Glutamatergic neuron (in vitro differentiated cells): ENCODE data around the gene ABCG1. TPM values are rescaled to one million over a fixed set of nuclear protein-coding genes. Genes with fewer than 3 reads are reported as not detected.

Experiments
- DNase-seq: peaks from one replicate; pipeline ENCODE4 v3.0.0; 2022
- H3K27ac Mint-ChIP-seq: one replicate; pipeline ENCODE4 v1.8.0; 2020; ENCODE audit warnings: mild to moderate bottlenecking, mixed read lengths, inconsistent platforms; ENCODE audit not compliant: unreplicated experiment
- H3K27me3 Mint-ChIP-seq: one replicate; pipeline ENCODE4 v1.8.0; 2020; ENCODE audit warnings: mild to moderate bottlenecking, moderate library complexity, mixed read lengths, inconsistent platforms; ENCODE audit not compliant: unreplicated experiment
- H3K36me3 Mint-ChIP-seq: one replicate; pipeline ENCODE4 v1.8.0; 2020; ENCODE audit warnings: mild to moderate bottlenecking, mixed read lengths, inconsistent platforms; ENCODE audit not compliant: unreplicated experiment
- H3K4me1 Mint-ChIP-seq: one replicate; pipeline ENCODE4 v1.8.0; 2020; ENCODE audit warnings: mild to moderate bottlenecking, low read depth, mixed read lengths, inconsistent platforms; ENCODE audit not compliant: unreplicated experiment
- H3K4me3 Mint-ChIP-seq: one replicate; pipeline ENCODE4 v1.8.0; 2020; ENCODE audit warnings: mild to moderate bottlenecking, mixed read lengths, inconsistent platforms; ENCODE audit not compliant: unreplicated experiment
- H3K9me3 Mint-ChIP-seq: one replicate; pipeline ENCODE4 v1.8.0; 2020; ENCODE audit warnings: mild to moderate bottlenecking, moderate library complexity, mixed read lengths, inconsistent platforms; ENCODE audit not compliant: unreplicated experiment
- total RNA-seq: library from RNA; stranded (reverse); fragmentation: NEBNext Ultra II Directional; extraction: Animal tissue kit (Norgen Biotek cat#: 25700); gene quantifications from one replicate; pipeline ENCODE4 v1.2.1, GENCODE V29; 2021; ENCODE audit not compliant: unreplicated experiment
- TF ChIP-seq, protein P1 (sequence below): fragments of 200-600 bp; sonication (generic); IDR thresholded peaks from one replicate; pipeline ENCODE4 v1.5.0; 2021; ENCODE audit not compliant: partially characterized antibody, unreplicated experiment

The ABCG1 gene
- total RNA-seq, 1 donor from 2014 or later: 31.9 TPM

DNA sequence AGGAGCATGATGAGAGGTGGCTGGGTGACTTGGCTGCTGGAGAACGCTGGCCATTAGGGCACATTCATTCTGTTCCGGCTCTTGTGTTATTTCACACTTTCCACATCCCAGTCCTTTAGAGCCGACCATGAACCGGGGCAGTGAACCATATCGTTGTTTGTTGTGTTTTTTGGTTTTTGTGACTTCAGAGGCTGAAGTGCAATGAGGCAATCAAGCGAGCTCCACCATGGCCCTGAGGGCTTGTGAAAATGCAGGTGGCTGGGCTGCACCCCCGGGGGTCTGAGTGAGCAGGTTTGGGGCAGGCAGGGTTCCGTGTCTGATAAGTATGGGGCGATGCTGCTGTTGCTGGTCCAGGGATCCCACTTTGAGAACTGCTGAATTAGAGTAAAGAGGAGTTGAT, 23.7 kb downstream of the ABCG1 start:
- TF ChIP-seq, protein P1, sequence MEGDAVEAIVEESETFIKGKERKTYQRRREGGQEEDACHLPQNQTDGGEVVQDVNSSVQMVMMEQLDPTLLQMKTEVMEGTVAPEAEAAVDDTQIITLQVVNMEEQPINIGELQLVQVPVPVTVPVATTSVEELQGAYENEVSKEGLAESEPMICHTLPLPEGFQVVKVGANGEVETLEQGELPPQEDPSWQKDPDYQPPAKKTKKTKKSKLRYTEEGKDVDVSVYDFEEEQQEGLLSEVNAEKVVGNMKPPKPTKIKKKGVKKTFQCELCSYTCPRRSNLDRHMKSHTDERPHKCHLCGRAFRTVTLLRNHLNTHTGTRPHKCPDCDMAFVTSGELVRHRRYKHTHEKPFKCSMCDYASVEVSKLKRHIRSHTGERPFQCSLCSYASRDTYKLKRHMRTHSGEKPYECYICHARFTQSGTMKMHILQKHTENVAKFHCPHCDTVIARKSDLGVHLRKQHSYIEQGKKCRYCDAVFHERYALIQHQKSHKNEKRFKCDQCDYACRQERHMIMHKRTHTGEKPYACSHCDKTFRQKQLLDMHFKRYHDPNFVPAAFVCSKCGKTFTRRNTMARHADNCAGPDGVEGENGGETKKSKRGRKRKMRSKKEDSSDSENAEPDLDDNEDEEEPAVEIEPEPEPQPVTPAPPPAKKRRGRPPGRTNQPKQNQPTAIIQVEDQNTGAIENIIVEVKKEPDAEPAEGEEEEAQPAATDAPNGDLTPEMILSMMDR: no peak
- H3K27me3 Mint-ChIP-seq: peaks cover 5% of the 10 kb centered on the region
- no peak overlapping the region for H3K4me3 Mint-ChIP-seq
- no peak for DNase-seq
- H3K27ac Mint-ChIP-seq: no peak overlapping the region
- H3K36me3 Mint-ChIP-seq: no peaks in the 10 kb centered on the region
- H3K4me1 Mint-ChIP-seq: peaks cover 21% of the 10 kb centered on the region
- peaks cover 8% of the 10 kb centered on the region for H3K9me3 Mint-ChIP-seq

DNA sequence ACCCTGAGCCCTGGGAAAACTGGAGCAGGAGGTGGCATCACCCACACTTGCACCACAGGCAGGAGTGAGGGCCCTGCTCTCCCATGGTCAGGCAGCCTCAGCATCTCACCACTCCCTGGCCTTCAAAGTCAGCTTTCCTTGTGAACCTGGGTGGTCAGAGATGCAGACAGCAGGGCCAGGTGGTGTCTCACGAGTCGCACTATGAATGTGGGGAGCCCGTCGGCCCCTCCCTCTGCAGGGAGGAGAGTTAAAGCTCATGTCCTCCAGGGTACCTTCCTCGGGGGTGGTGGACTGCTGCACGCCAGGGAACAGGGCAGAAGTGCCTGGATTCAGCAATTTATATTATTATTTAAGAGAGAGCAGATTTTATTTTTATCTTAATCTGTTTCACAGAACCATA, 24.1 kb downstream of the ABCG1 start:
- no peak for DNase-seq
- Mint-ChIP-seq H3K9me3 (peaks cover 8% of the 10 kb centered on the region), H3K27me3 (peaks cover 5% of the 10 kb centered on the region), H3K27ac (no peak overlapping the region), H3K4me1 (peaks cover 24% of the 10 kb centered on the region), H3K36me3 (no peaks in the 10 kb centered on the region), H3K4me3 (no peak overlapping the region)
- TF ChIP-seq, protein P1: no peak

DNA sequence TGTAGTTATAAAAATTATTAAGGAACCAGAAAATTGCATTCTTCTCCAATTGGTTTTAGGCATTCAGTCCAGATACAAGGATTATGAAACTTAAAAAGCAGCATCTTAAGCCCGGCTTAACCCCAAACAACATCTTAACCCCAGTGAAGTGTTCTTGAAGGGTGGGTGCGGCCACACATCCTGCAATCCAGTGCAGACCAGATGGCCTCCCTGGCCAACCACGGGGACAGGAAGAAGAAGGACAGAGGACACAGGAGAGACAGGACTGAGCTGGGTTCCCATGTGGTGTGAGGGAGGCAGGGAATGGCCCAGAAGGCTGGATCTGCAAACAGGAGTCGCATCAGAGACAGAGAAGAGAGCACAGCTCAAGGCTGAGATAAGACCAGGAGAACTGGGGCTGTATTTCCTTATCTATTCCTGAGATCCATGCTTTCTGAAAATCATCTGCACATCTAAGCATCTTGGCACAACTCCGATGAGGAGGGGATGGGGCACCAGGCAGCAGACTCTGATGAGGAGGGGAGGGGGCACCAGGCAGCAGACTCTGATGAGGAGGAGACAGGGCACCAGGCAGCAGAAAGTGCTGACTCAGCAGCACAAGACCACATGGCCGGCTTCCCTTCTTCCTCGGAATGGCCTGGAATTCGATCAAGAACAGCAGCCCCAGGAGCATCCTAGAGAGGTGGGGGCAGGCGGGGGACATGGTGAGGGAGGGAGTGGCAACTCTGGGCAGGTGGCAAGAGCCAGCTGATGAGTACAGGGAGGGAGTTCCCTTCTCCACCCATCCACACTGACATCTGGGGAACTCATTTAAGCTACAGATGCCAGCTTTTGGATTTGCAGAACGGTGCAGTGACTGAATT, 26.6 kb downstream of the ABCG1 start:
- Mint-ChIP-seq H3K4me3 (peak overlapping the region; percentile 74), H3K9me3 (peaks cover 7% of the 10 kb centered on the region), H3K27ac (peak overlapping the region; percentile 84), H3K36me3 (no peaks in the 10 kb centered on the region), H3K4me1 (peaks cover 29% of the 10 kb centered on the region), H3K27me3 (peaks cover 7% of the 10 kb centered on the region)
- TF ChIP-seq, protein P1: no peak
- peak; percentile 64 for DNase-seq

- H3K4me3 Mint-ChIP-seq: no peak overlapping the region
- TF ChIP-seq, protein P1: no peak
- DNase-seq: no peak
- peaks cover 29% of the 10 kb centered on the region for H3K4me1 Mint-ChIP-seq
- peaks cover 7% of the 10 kb centered on the region for H3K9me3 Mint-ChIP-seq
- H3K27ac Mint-ChIP-seq: peak overlapping the region; percentile 17
- peaks cover 9% of the 10 kb centered on the region for H3K27me3 Mint-ChIP-seq
- H3K36me3 Mint-ChIP-seq: no peaks in the 10 kb centered on the region
Measured at GRCh38 chr21:42247716-42248115, 28.8 kb downstream of the ABCG1 start.

DNA sequence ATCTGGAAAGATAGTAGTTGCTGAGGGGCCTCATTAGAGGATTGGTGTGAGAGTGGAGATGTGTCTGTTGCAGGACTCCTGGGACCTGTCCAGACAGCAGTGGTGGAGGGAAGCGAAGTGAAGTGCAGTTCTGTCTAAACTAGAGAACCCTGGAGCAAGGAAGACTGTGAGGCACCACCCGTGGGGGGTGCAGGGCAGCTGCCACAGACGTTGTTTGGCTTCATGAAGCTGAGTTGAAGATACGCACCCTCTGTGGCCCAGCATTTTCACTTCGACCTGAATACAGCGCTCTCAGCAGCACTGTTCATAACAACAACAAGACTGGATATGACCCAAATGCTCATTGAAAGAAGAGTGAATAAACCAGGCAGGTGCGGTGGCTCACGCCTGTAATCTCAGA, 29.3 kb downstream of the ABCG1 start:
- peaks cover 7% of the 10 kb centered on the region for H3K9me3 Mint-ChIP-seq
- no peak for DNase-seq
- H3K4me1 Mint-ChIP-seq: peaks cover 29% of the 10 kb centered on the region
- peak overlapping the region; percentile 17 for H3K27ac Mint-ChIP-seq
- H3K27me3 Mint-ChIP-seq: peaks cover 9% of the 10 kb centered on the region
- TF ChIP-seq, protein P1: no peak
- H3K4me3 Mint-ChIP-seq: peak overlapping the region; percentile 13
- no peaks in the 10 kb centered on the region for H3K36me3 Mint-ChIP-seq
